ENCODE results near the gene LPP. TPM values are rescaled to one million over a fixed set of nuclear protein-coding genes. Genes with fewer than 3 reads are reported as not detected.

The LPP gene
- total RNA-seq, 2 experiments from 2014 or later, result 51.3 to 58.9 TPM

GRCh38 chr3:188888321-188889053 is 734.5 kb downstream of the LPP start:
- CTCF ChIA-PET, result interaction anchor here (1.2 to 1.5 kb wide), 2 partner anchors 13 to 1073 kb away, joined by 3 read pairs; no protein-coding TSS in a partner anchor
- no peak overlapping the region for H3K27ac Mint-ChIP-seq
- POLR2A ChIA-PET, result no interaction called here
- DNase-seq (no peak), ATAC-seq (no peak)
- H3K27me3 Mint-ChIP-seq (ENCODE audit: low read depth), result no peaks in the 10 kb centered on the region
- no peaks in the 10 kb centered on the region for H3K36me3 Mint-ChIP-seq (ENCODE audit: low read depth)
- no peaks in the 10 kb centered on the region for H3K4me1 Mint-ChIP-seq (ENCODE audit: low read depth)
- no peak overlapping the region for H3K4me3 Mint-ChIP-seq
- H3K9me3 Mint-ChIP-seq (ENCODE audit: insufficient read depth), result no peaks in the 10 kb centered on the region

GRCh38 chr3:188889054-188889491 is 735.1 kb downstream of the LPP start:
- ATAC-seq (no peak), DNase-seq (no peak)
- CTCF ChIA-PET, result interaction anchor here (1.2 kb wide), 1 partner anchor 1072 kb away, joined by 3 read pairs; no protein-coding TSS in a partner anchor
- no peaks in the 10 kb centered on the region for H3K27me3 Mint-ChIP-seq (ENCODE audit: low read depth)
- no peaks in the 10 kb centered on the region for H3K9me3 Mint-ChIP-seq (ENCODE audit: insufficient read depth)
- no peak overlapping the region for H3K27ac Mint-ChIP-seq
- no peak overlapping the region for H3K4me3 Mint-ChIP-seq
- POLR2A ChIA-PET, result no interaction called here
- no peaks in the 10 kb centered on the region for H3K36me3 Mint-ChIP-seq (ENCODE audit: low read depth)
- no peaks in the 10 kb centered on the region for H3K4me1 Mint-ChIP-seq (ENCODE audit: low read depth)

- CTCF ChIA-PET, result no interaction called here
- H3K27ac Mint-ChIP-seq, result no peak overlapping the region
- no peaks in the 10 kb centered on the region for H3K27me3 Mint-ChIP-seq (ENCODE audit: low read depth)
- no peak for ATAC-seq
- no peaks in the 10 kb centered on the region for H3K9me3 Mint-ChIP-seq (ENCODE audit: insufficient read depth)
- POLR2A ChIA-PET, result no interaction called here
- DNase-seq, result no peak
- no peaks in the 10 kb centered on the region for H3K36me3 Mint-ChIP-seq (ENCODE audit: low read depth)
- no peaks in the 10 kb centered on the region for H3K4me1 Mint-ChIP-seq (ENCODE audit: low read depth)
- H3K4me3 Mint-ChIP-seq, result no peak overlapping the region
Observed at GRCh38 chr3:188890572-188891270, 736.8 kb downstream of the LPP start.

- H3K27me3 Mint-ChIP-seq (ENCODE audit: low read depth), result peaks cover 3% of the 10 kb centered on the region
- no peak for ATAC-seq
- no peaks in the 10 kb centered on the region for H3K4me1 Mint-ChIP-seq (ENCODE audit: low read depth)
- H3K27ac Mint-ChIP-seq, result no peak overlapping the region
- H3K4me3 Mint-ChIP-seq, result no peak overlapping the region
- no peak for DNase-seq
- CTCF ChIA-PET, result no interaction called here
- POLR2A ChIA-PET, result no interaction called here
- H3K9me3 Mint-ChIP-seq (ENCODE audit: insufficient read depth), result no peaks in the 10 kb centered on the region
- no peaks in the 10 kb centered on the region for H3K36me3 Mint-ChIP-seq (ENCODE audit: low read depth)
Observed at GRCh38 chr3:188899881-188900280, 745.9 kb downstream of the LPP start.

GRCh38 chr3:188900421-188900951 is 746.5 kb downstream of the LPP start:
- DNase-seq (no peak), ATAC-seq (no peak)
- H3K27ac Mint-ChIP-seq, result no peak overlapping the region
- H3K36me3 Mint-ChIP-seq (ENCODE audit: low read depth), result no peaks in the 10 kb centered on the region
- H3K27me3 Mint-ChIP-seq (ENCODE audit: low read depth), result peaks cover 3% of the 10 kb centered on the region
- POLR2A ChIA-PET, result no interaction called here
- CTCF ChIA-PET, result no interaction called here
- no peaks in the 10 kb centered on the region for H3K9me3 Mint-ChIP-seq (ENCODE audit: insufficient read depth)
- no peaks in the 10 kb centered on the region for H3K4me1 Mint-ChIP-seq (ENCODE audit: low read depth)
- H3K4me3 Mint-ChIP-seq, result no peak overlapping the region

- no peaks in the 10 kb centered on the region for H3K36me3 Mint-ChIP-seq (ENCODE audit: low read depth)
- no peaks in the 10 kb centered on the region for H3K9me3 Mint-ChIP-seq (ENCODE audit: insufficient read depth)
- CTCF ChIA-PET, result interaction anchor here (1.3 kb wide), 1 partner anchor 13 kb away, joined by 3 read pairs; no protein-coding TSS in a partner anchor
- DNase-seq, result no peak
- ATAC-seq, result no peak
- H3K27ac Mint-ChIP-seq, result no peak overlapping the region
- POLR2A ChIA-PET, result no interaction called here
- H3K4me3 Mint-ChIP-seq, result no peak overlapping the region
- peaks cover 3% of the 10 kb centered on the region for H3K27me3 Mint-ChIP-seq (ENCODE audit: low read depth)
- H3K4me1 Mint-ChIP-seq (ENCODE audit: low read depth), result no peaks in the 10 kb centered on the region
Observed at GRCh38 chr3:188901126-188901525, 747.2 kb downstream of the LPP start.

- Mint-ChIP-seq H3K27ac (no peak overlapping the region), H3K27me3 (ENCODE audit: low read depth) (peaks cover 3% of the 10 kb centered on the region), H3K36me3 (ENCODE audit: low read depth) (no peaks in the 10 kb centered on the region), H3K4me3 (no peak overlapping the region), H3K9me3 (ENCODE audit: insufficient read depth) (no peaks in the 10 kb centered on the region), H3K4me1 (ENCODE audit: low read depth) (no peaks in the 10 kb centered on the region)
- ChIA-PET CTCF (interaction anchor here (1.3 kb wide), 1 partner anchor 14 kb away, joined by 3 read pairs; no protein-coding TSS in a partner anchor), POLR2A (no interaction called here)
- no peak for ATAC-seq
- DNase-seq, result no peak
Observed at GRCh38 chr3:188901671-188902287, 747.8 kb downstream of the LPP start.

- no peak overlapping the region for H3K4me3 Mint-ChIP-seq
- no peak for ATAC-seq
- DNase-seq, result no peak
- peaks cover 2% of the 10 kb centered on the region for H3K4me1 Mint-ChIP-seq (ENCODE audit: low read depth)
- no peak overlapping the region for H3K27ac Mint-ChIP-seq
- no peaks in the 10 kb centered on the region for H3K27me3 Mint-ChIP-seq (ENCODE audit: low read depth)
- no peaks in the 10 kb centered on the region for H3K36me3 Mint-ChIP-seq (ENCODE audit: low read depth)
- H3K9me3 Mint-ChIP-seq (ENCODE audit: insufficient read depth), result no peaks in the 10 kb centered on the region
- ChIA-PET CTCF (no interaction called here), POLR2A (no interaction called here)
Observed at GRCh38 chr3:188904670-188905069, 750.7 kb downstream of the LPP start.

- DNase-seq (no peak), ATAC-seq (no peak)
- H3K27ac Mint-ChIP-seq, result no peak overlapping the region
- H3K4me1 Mint-ChIP-seq (ENCODE audit: low read depth), result peaks cover 2% of the 10 kb centered on the region
- POLR2A ChIA-PET, result no interaction called here
- H3K4me3 Mint-ChIP-seq, result no peak overlapping the region
- H3K9me3 Mint-ChIP-seq (ENCODE audit: insufficient read depth), result no peaks in the 10 kb centered on the region
- CTCF ChIA-PET, result no interaction called here
- H3K27me3 Mint-ChIP-seq (ENCODE audit: low read depth), result no peaks in the 10 kb centered on the region
- H3K36me3 Mint-ChIP-seq (ENCODE audit: low read depth), result no peaks in the 10 kb centered on the region
Observed at GRCh38 chr3:188905547-188905946, 751.6 kb downstream of the LPP start.

GRCh38 chr3:188906236-188906635 is 752.3 kb downstream of the LPP start:
- H3K4me3 Mint-ChIP-seq, result no peak overlapping the region
- ATAC-seq, result no peak
- no peak for DNase-seq
- H3K4me1 Mint-ChIP-seq (ENCODE audit: low read depth), result peaks cover 2% of the 10 kb centered on the region
- H3K27ac Mint-ChIP-seq, result no peak overlapping the region
- CTCF ChIA-PET, result no interaction called here
- no peaks in the 10 kb centered on the region for H3K36me3 Mint-ChIP-seq (ENCODE audit: low read depth)
- no peaks in the 10 kb centered on the region for H3K9me3 Mint-ChIP-seq (ENCODE audit: insufficient read depth)
- POLR2A ChIA-PET, result no interaction called here
- H3K27me3 Mint-ChIP-seq (ENCODE audit: low read depth), result no peaks in the 10 kb centered on the region

- CTCF ChIA-PET, result interaction anchor here (0.9 to 1.2 kb wide), 2 partner anchors 46 to 1167 kb away, joined by 3 read pairs; no protein-coding TSS in a partner anchor
- DNase-seq, result no peak
- POLR2A ChIA-PET, result no interaction called here
- Mint-ChIP-seq H3K4me1 (ENCODE audit: low read depth) (peaks cover 2% of the 10 kb centered on the region), H3K27ac (no peak overlapping the region), H3K27me3 (ENCODE audit: low read depth) (no peaks in the 10 kb centered on the region), H3K9me3 (ENCODE audit: insufficient read depth) (no peaks in the 10 kb centered on the region), H3K36me3 (ENCODE audit: low read depth) (no peaks in the 10 kb centered on the region), H3K4me3 (no peak overlapping the region)
- no peak for ATAC-seq
Observed at GRCh38 chr3:188908002-188908850, 754.3 kb downstream of the LPP start.
